Adipocyte (in vitro differentiated cells): ENCODE data around the gene SUCO.
A peak's percentile ranks its signal among the peaks of the same experiment; 100 is the strongest.
"Not testable (repeated sequence)": the region's sequence is repeated elsewhere in the genome, so short reads cannot be mapped to it uniquely, and the experiment has no call there.

Experiments used
- DNase-seq: peaks from one replicate; pipeline ENCODE4 v3.0.0-alpha.2; 2015; ENCODE audit warnings: low read depth
- H3K27me3 ChIP-seq: replicated peaks from 2 replicates; pipeline ENCODE4 v1.7.0; 2013; ENCODE audit warnings: mild to moderate bottlenecking, low read length, moderate library complexity; ENCODE audit not compliant: control insufficient read depth, insufficient read depth
- H3K36me3 ChIP-seq: 2 replicates; pipeline ENCODE4 v1.7.0; 2013; ENCODE audit warnings: low read length, mild to moderate bottlenecking, moderate library complexity; ENCODE audit not compliant: control insufficient read depth, insufficient read depth, severe bottlenecking
- H3K4me1 ChIP-seq: 2 replicates; pipeline ENCODE4 v1.7.0; 2013; ENCODE audit warnings: mild to moderate bottlenecking, low read length, moderate library complexity; ENCODE audit not compliant: control insufficient read depth, insufficient read depth
- H3K4me3 ChIP-seq: 2 replicates; pipeline ENCODE4 v1.7.0; 2013; ENCODE audit warnings: mild to moderate bottlenecking, low read length, moderate library complexity
- H3K9ac ChIP-seq: 2 replicates; pipeline ENCODE4 v1.7.0; 2013; ENCODE audit warnings: mild to moderate bottlenecking, low read length, moderate library complexity
- H3K9me3 ChIP-seq: 2 replicates; pipeline ENCODE4 v1.7.0; 2013; ENCODE audit warnings: mild to moderate bottlenecking, low read length, moderate library complexity; ENCODE audit not compliant: control insufficient read depth

Gene SUCO

GRCh38 chr1:172496127-172496526, 36.8 kb upstream of the SUCO start:
- H3K36me3 ChIP-seq, DNase-seq, H3K9me3 ChIP-seq, H3K4me3 ChIP-seq, H3K9ac ChIP-seq: not testable (repeated sequence)
- peaks cover 17% of the 10 kb centered on the region for H3K27me3 ChIP-seq
- peaks cover 15% of the 10 kb centered on the region for H3K4me1 ChIP-seq

DNA sequence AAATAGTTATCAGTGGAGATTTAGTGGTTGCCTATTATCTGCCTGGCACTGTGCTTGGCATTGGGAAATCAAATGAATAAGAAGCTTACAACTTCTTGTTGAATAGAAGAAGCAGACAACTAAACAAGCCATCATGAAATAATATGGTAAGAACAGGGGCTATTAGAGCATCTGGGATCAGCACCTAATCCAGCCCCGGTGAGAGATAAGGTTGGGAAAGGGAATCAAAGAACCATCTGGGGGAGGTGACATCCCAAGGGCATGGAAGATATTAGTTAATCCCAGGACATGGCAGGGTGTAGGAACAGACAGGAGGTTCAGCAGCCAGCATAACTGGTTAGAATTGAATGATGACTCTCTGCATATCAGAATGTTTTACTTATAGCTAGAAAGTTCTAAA, 36.3 kb upstream of the SUCO start:
- no peaks in the 10 kb centered on the region for H3K36me3 ChIP-seq
- no peak overlapping the region for H3K4me3 ChIP-seq
- no peaks in the 10 kb centered on the region for H3K9me3 ChIP-seq
- H3K4me1 ChIP-seq, result peaks cover 15% of the 10 kb centered on the region
- H3K27me3 ChIP-seq, result peaks cover 14% of the 10 kb centered on the region
- H3K9ac ChIP-seq, result no peak overlapping the region
- DNase-seq, result peak; percentile 16

- Histone ChIP-seq H3K4me1 (peaks cover 15% of the 10 kb centered on the region), H3K9ac (no peak overlapping the region), H3K4me3 (no peak overlapping the region), H3K36me3 (no peaks in the 10 kb centered on the region), H3K9me3 (no peaks in the 10 kb centered on the region), H3K27me3 (peaks cover 9% of the 10 kb centered on the region)
- DNase-seq, result peak; percentile 75
These were observed 35.7 kb upstream of the SUCO start for GRCh38 chr1:172497230-172497629.

GRCh38 chr1:172498857-172499256, 34.1 kb upstream of the SUCO start:
- H3K36me3 ChIP-seq, result no peaks in the 10 kb centered on the region
- H3K27me3 ChIP-seq, result peaks cover 5% of the 10 kb centered on the region
- H3K4me3 ChIP-seq, result no peak overlapping the region
- no peak for DNase-seq
- H3K9me3 ChIP-seq, result no peaks in the 10 kb centered on the region
- no peak overlapping the region for H3K9ac ChIP-seq
- H3K4me1 ChIP-seq, result peaks cover 15% of the 10 kb centered on the region

DNA sequence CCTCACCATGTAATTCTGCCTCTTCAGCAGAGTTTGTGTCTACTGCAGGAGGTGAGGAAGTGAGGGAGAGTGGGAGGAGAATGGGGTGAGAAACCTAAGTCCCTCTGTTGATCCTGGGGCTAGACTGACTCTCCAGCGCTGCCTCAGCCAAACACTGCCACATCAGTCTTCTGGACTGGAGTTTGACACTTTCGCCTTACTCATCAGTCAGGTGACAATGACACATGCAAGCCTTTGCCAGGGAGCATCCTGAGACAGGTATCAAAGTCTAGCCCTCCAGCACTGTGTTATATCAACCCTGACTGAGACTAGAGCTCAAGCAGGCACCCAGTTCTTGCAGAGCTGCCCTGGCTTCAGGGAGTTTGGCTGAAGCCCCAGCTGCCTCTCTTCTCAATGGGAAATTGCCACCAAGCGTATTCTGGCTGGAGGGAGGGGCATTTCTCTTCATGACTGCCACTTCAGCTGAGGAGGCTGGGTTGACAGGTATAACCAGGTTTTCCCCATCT, 33.3 kb upstream of the SUCO start:
- no peak overlapping the region for H3K4me3 ChIP-seq
- H3K4me1 ChIP-seq, result peaks cover 15% of the 10 kb centered on the region
- no peak overlapping the region for H3K9ac ChIP-seq
- H3K36me3 ChIP-seq, result no peaks in the 10 kb centered on the region
- H3K9me3 ChIP-seq, result no peaks in the 10 kb centered on the region
- H3K27me3 ChIP-seq, result peaks cover 5% of the 10 kb centered on the region
- DNase-seq, result no peak

DNA sequence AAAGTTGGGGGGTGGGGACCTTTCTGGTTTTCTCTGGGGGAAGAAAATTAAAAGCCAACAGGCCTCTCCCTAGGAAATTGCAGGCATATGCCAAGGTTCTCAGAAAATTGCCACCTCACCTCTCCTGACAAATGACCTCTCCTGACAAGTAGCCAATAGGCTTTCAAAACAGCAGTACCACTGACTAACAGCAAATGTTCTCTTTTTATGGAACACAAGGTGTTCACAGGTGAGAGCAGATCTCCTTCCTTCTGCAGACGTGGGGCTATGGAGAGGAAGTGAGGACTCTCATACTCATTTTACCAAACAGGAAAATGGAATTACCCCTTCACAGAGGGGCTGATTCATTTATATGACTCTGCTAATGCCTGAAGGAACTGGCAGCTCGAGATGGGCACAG, 32.7 kb upstream of the SUCO start:
- H3K27me3 ChIP-seq, result peaks cover 5% of the 10 kb centered on the region
- no peak overlapping the region for H3K9ac ChIP-seq
- H3K9me3 ChIP-seq, result no peaks in the 10 kb centered on the region
- no peak overlapping the region for H3K4me3 ChIP-seq
- H3K4me1 ChIP-seq, result peaks cover 15% of the 10 kb centered on the region
- H3K36me3 ChIP-seq, result no peaks in the 10 kb centered on the region
- no peak for DNase-seq

GRCh38 chr1:172507741-172508140, 25.2 kb upstream of the SUCO start:
- Histone ChIP-seq H3K4me3 (no peak overlapping the region), H3K9ac (no peak overlapping the region), H3K27me3 (peaks cover 8% of the 10 kb centered on the region), H3K36me3 (no peaks in the 10 kb centered on the region), H3K9me3 (no peaks in the 10 kb centered on the region), H3K4me1 (no peaks in the 10 kb centered on the region)
- no peak for DNase-seq

GRCh38 chr1:172510479-172510878, 22.5 kb upstream of the SUCO start:
- DNase-seq, result no peak
- no peaks in the 10 kb centered on the region for H3K4me1 ChIP-seq
- H3K9me3 ChIP-seq, result no peaks in the 10 kb centered on the region
- H3K9ac ChIP-seq, result no peak overlapping the region
- H3K27me3 ChIP-seq, result peaks cover 6% of the 10 kb centered on the region
- H3K36me3 ChIP-seq, result no peaks in the 10 kb centered on the region
- no peak overlapping the region for H3K4me3 ChIP-seq

GRCh38 chr1:172512591-172512990, 20.4 kb upstream of the SUCO start:
- no peaks in the 10 kb centered on the region for H3K9me3 ChIP-seq
- H3K36me3 ChIP-seq, result no peaks in the 10 kb centered on the region
- H3K4me3 ChIP-seq, result no peak overlapping the region
- no peak for DNase-seq
- H3K4me1 ChIP-seq, result no peaks in the 10 kb centered on the region
- no peak overlapping the region for H3K9ac ChIP-seq
- no peaks in the 10 kb centered on the region for H3K27me3 ChIP-seq

DNA sequence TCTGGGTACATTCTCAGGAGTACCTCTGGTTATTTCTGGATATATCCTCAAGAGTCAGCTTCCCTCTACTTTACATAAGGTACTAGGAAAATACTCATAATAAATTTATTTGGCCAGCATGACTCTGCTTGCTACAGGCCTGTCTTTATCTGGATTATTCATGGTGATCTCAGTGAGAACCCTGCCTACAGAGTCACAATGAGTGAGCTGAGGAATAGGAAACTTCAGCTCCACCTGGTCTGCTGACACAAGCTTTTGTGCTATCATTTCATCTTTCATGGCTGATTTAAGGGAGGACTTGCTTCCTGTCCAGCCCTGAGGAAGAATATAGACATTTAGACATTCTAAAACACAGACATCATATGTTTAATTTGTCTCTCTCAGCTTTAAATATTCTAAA, 19.5 kb upstream of the SUCO start:
- Histone ChIP-seq H3K4me1 (no peaks in the 10 kb centered on the region), H3K9ac (no peak overlapping the region), H3K36me3 (no peaks in the 10 kb centered on the region), H3K4me3 (no peak overlapping the region), H3K9me3 (no peaks in the 10 kb centered on the region), H3K27me3 (no peaks in the 10 kb centered on the region)
- peak; percentile 44 for DNase-seq

GRCh38 chr1:172514108-172514507, 18.8 kb upstream of the SUCO start:
- no peaks in the 10 kb centered on the region for H3K36me3 ChIP-seq
- no peaks in the 10 kb centered on the region for H3K4me1 ChIP-seq
- H3K9me3 ChIP-seq, result no peaks in the 10 kb centered on the region

DNA sequence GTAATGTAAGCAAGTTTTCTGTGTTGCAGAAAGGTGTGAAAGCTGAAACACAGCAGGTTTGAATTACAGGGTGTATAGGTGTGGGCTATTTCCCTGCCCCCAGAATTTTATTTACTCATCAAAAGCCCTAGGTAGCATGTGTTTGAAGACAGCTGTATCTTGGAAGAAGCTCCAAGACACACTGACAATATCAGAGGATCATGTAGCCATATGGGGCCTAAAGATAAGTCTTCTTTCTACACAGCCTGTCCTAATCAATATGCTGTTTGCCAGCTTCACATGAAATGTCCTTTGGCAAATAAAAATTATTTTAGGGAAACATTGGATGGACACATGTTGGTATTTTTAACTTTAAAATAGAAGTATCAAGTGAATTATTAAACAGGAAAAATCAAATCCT, 17.5 kb upstream of the SUCO start:
- Histone ChIP-seq H3K9me3 (no peaks in the 10 kb centered on the region), H3K9ac (no peak overlapping the region), H3K27me3 (no peaks in the 10 kb centered on the region), H3K36me3 (no peaks in the 10 kb centered on the region), H3K4me1 (no peaks in the 10 kb centered on the region), H3K4me3 (no peak overlapping the region)
- no peak for DNase-seq

More at GRCh38 chr1:172514108-172514507, 18.8 kb upstream of the SUCO start:
- H3K27me3 ChIP-seq, result no peaks in the 10 kb centered on the region
- no peak overlapping the region for H3K4me3 ChIP-seq
- DNase-seq, result no peak
- no peak overlapping the region for H3K9ac ChIP-seq
